Measurements from ENCODE around the gene PRPF19. TPM values are rescaled to one million over a fixed set of nuclear protein-coding genes. Genes with fewer than 3 reads are reported as not detected.

The PRPF19 gene
- total RNA-seq, 1 donor from 2014 or later: 143 TPM

DNA sequence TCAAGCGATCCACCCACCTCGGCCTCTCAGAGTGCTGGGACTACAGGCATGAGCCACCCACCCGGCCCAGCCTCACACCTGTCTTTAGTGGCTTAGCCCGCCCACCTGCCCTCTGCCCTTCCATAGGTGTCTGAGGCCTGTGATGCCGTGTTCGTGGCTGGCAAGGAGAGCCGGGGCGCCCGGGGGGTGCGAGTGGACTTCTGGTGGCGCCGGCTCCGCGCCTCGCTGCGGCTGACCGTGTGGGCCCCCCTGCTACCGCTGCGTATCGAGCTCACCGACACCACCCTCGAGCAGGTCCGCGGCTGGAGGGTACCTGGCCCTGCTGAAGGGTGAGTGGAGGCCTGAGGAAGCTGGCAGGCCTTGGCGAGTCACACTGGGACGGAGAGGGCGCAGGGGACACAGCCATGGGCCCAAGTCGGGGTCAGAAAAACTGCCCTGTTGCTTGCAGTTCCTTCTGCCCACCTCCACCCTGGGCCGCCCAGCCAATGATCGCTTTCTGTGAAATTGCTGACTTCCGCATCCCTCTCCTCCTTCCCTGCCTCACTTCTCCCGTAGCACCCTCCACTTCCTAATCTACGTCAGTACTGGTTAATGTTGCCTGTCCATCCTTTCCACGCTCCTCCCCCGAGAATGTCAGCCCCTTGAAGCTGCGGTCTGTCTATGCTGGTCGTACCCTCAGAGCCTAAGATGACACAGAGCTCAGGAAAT lies 27.2 kb upstream of the PRPF19 start:
- DNase-seq: no peak
- no peak overlapping the region for H3K4me3 Mint-ChIP-seq
- peaks cover 48% of the 10 kb centered on the region for H3K4me1 Mint-ChIP-seq
- H3K27me3 Mint-ChIP-seq: no peaks in the 10 kb centered on the region
- ATAC-seq (ENCODE audit: low read depth): no peak
- intact Hi-C loops (cut with micrococcal nuclease): loop anchor here (2.0 kb wide), 1 partner anchor 137 kb away; no protein-coding TSS in a partner anchor
- POLR2A ChIA-PET: interaction anchor here (1.0 to 10.8 kb wide), 5 partner anchors 9 to 37 kb away, joined by 3 to 191 read pairs (median 12); partner anchors contain the start of genes CD6, SLC15A3 and TMEM109
- no peaks in the 10 kb centered on the region for H3K9me3 Mint-ChIP-seq
- H3K36me3 Mint-ChIP-seq (ENCODE audit: low read depth): peaks cover 18% of the 10 kb centered on the region
- peak overlapping the region; percentile 89 for H3K27ac Mint-ChIP-seq
- CTCF ChIA-PET: interaction anchor here (2.2 to 3.5 kb wide), 2 partner anchors 18 kb away, joined by 8 to 33 read pairs; no protein-coding TSS in a partner anchor
- TF ChIP-seq, protein P1, sequence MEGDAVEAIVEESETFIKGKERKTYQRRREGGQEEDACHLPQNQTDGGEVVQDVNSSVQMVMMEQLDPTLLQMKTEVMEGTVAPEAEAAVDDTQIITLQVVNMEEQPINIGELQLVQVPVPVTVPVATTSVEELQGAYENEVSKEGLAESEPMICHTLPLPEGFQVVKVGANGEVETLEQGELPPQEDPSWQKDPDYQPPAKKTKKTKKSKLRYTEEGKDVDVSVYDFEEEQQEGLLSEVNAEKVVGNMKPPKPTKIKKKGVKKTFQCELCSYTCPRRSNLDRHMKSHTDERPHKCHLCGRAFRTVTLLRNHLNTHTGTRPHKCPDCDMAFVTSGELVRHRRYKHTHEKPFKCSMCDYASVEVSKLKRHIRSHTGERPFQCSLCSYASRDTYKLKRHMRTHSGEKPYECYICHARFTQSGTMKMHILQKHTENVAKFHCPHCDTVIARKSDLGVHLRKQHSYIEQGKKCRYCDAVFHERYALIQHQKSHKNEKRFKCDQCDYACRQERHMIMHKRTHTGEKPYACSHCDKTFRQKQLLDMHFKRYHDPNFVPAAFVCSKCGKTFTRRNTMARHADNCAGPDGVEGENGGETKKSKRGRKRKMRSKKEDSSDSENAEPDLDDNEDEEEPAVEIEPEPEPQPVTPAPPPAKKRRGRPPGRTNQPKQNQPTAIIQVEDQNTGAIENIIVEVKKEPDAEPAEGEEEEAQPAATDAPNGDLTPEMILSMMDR (IDR thresholded peaks at IDR 0.05): no peak

DNA sequence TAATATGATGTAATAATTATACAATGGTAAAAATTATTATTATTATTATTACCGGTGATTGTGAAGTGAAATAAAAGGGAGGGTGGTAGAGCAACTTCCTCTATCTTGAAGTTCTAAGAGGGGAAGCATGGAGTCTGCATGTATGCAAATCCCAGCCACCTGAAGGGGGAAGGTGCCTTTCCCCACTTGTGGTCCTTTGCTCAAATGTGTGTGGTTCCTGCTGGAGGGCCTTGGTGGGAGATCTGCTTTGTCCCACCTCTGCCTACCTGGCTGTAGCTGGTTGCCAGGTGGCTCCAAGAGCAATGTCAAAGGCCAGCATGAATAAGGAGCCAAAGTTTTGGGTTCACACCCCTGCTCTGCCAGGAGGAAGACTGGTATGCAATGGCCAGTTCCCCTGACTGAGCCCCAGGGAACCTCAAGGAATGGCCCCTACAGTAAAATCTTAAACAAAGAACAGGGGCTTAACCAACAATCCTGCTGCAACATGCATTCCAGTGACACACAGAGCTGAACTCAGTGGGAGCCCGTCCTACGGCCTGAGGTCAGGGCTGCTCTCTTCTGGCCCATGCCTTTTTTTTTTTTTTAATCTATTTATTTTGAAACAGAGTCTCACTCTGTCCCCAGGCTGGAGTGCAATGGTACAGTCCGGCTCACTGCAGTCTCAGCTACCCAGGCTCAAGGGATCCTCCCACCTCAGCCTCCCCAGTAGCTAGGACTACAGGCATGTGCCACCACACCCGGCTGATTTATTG lies 26.4 kb upstream of the PRPF19 start:
- DNase-seq (no peak), ATAC-seq (ENCODE audit: low read depth) (peak; percentile 57)
- Mint-ChIP-seq H3K4me1 (peaks cover 48% of the 10 kb centered on the region), H3K27me3 (no peaks in the 10 kb centered on the region), H3K36me3 (ENCODE audit: low read depth) (peaks cover 10% of the 10 kb centered on the region), H3K9me3 (no peaks in the 10 kb centered on the region), H3K27ac (peak overlapping the region; percentile 89), H3K4me3 (peak overlapping the region; percentile 66)
- intact Hi-C loops (cut with micrococcal nuclease): loop anchor here (1.0 to 2.0 kb wide), 5 partner anchors 12 to 138 kb away; partner anchors contain the start of gene SLC15A3
- TF ChIP-seq, protein P1 (IDR thresholded peaks at IDR 0.05): no peak
- CTCF ChIA-PET: interaction anchor here (1.0 to 3.5 kb wide), 5 partner anchors 13 to 101 kb away, joined by 3 to 33 read pairs (median 5); partner anchors contain the start of gene TMEM109
- POLR2A ChIA-PET: interaction anchor here (0.6 to 10.8 kb wide), 11 partner anchors 10 to 228 kb away, joined by 3 to 191 read pairs (median 6); partner anchors contain the start of genes SLC15A3, TMEM109, TMEM132A and VPS37C

DNA sequence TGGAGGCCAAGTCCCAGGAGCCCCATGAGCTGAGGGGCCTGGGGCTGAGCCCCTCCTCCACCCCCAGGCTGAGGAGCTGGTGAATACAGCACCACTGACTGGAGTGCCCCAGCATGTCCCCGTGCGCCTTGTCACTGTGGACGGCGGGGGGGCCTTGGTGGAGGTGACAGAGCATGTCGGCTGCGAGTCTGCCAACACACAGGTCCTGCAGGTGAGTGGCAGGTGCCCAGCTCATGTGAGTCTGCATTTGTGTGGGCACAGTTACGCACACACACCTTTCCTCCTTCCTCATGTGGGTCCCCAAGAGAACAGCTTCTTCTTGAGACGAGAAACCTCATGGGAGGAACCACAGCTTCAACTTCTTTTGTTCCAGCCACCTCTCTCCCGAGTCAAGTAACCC lies 25.5 kb upstream of the PRPF19 start:
- CTCF ChIA-PET: interaction anchor here (0.7 to 3.5 kb wide), 9 partner anchors 13 to 117 kb away, joined by 3 to 33 read pairs (median 4); partner anchors contain the start of gene TMEM109
- POLR2A ChIA-PET: interaction anchor here (0.6 to 10.8 kb wide), 13 partner anchors 9 to 229 kb away, joined by 3 to 191 read pairs (median 5); partner anchors contain the start of genes SLC15A3, TMEM109, TMEM132A and VPS37C
- Mint-ChIP-seq H3K4me1 (peaks cover 48% of the 10 kb centered on the region), H3K9me3 (no peaks in the 10 kb centered on the region), H3K4me3 (peak overlapping the region; percentile 66), H3K36me3 (ENCODE audit: low read depth) (peaks cover 1% of the 10 kb centered on the region), H3K27ac (peak overlapping the region; percentile 89), H3K27me3 (no peaks in the 10 kb centered on the region)
- intact Hi-C loops (cut with micrococcal nuclease): loop anchor here (1.0 to 2.0 kb wide), 5 partner anchors 12 to 139 kb away; partner anchors contain the start of gene SLC15A3
- ATAC-seq (ENCODE audit: low read depth) (peak; percentile 74), DNase-seq (peak; percentile 69)
- TF ChIP-seq, protein P1 (IDR thresholded peaks at IDR 0.05): no peak

DNA sequence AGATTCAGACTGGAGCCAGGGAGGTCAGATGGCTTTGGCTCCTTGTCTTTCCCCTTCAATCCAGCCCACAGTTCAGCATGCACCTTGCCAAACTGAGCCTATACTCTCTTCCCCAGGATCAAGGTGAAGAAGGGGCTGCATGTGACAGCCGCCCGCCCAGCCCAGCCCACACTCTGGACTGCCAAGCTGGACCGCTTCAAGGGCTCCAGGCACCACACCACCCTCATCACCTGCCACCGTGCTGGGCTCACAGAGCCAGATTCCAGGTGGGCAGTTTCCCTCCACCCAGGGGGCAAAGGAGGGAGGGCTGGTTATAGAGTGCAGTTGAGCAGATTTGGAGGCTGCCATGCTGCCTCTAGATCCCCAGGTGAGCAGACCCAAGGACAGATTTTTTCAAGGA lies 24.0 kb upstream of the PRPF19 start:
- POLR2A ChIA-PET: interaction anchor here (10.8 kb wide), 1 partner anchor 15 kb away, joined by 191 read pairs; the partner anchor contains the start of gene TMEM109
- H3K27me3 Mint-ChIP-seq: no peaks in the 10 kb centered on the region
- H3K36me3 Mint-ChIP-seq (ENCODE audit: low read depth): no peaks in the 10 kb centered on the region
- H3K4me1 Mint-ChIP-seq: peaks cover 53% of the 10 kb centered on the region
- intact Hi-C loops (cut with micrococcal nuclease): no loop called here
- no peak overlapping the region for H3K27ac Mint-ChIP-seq
- TF ChIP-seq, protein P1 (IDR thresholded peaks at IDR 0.05): no peak
- DNase-seq (no peak), ATAC-seq (ENCODE audit: low read depth) (no peak)
- H3K9me3 Mint-ChIP-seq: no peaks in the 10 kb centered on the region
- H3K4me3 Mint-ChIP-seq: no peak overlapping the region
- CTCF ChIA-PET: interaction anchor here (3.5 kb wide), 1 partner anchor 15 kb away, joined by 33 read pairs; no protein-coding TSS in a partner anchor
